HepG2 (cell line): ENCODE data around the gene RMRP. TPM values are rescaled to one million over a fixed set of nuclear protein-coding genes. Genes with fewer than 3 reads are reported as not detected.
A peak's percentile ranks its signal among the peaks of the same experiment; 100 is the strongest.

Experiments
- ARNTL ChIP-seq: sonication (generic); formaldehyde crosslinking; IDR thresholded peaks from 2 replicates; pipeline ENCODE4 v1.4.0; 2020; ENCODE audit warnings: mild to moderate bottlenecking, missing genetic modification reagents
- BCLAF1 ChIP-seq: fragments of 450-650 bp; IDR thresholded peaks from 2 replicates; pipeline ENCODE4 v1.6.1; 2017; ENCODE audit warnings: mild to moderate bottlenecking
- CBFB ChIP-seq: sonication (generic); formaldehyde crosslinking; IDR thresholded peaks from 2 replicates; pipeline ENCODE4 v1.4.0; 2020; ENCODE audit warnings: missing genetic modification reagents
- GPBP1L1 ChIP-seq: sonication (generic); formaldehyde crosslinking; IDR thresholded peaks from 2 replicates; pipeline ENCODE4 v1.5.0; 2020; ENCODE audit warnings: mild to moderate bottlenecking, missing genetic modification reagents
- HMGXB4 ChIP-seq, 2 experiments: sonication (generic) in 1 of 2; formaldehyde crosslinking in 1 of 2; IDR thresholded peaks; 2 replicates each; pipeline versions ENCODE4 v1.4.0 to v1.6.1; 2018 to 2020; ENCODE audit warnings: missing genetic modification reagents in 2 of 2, borderline replicate concordance in 1 of 2, low read depth in 1 of 2, mild to moderate bottlenecking in 1 of 2, missing biosample characterization in 1 of 2
- MAFK ChIP-seq, 2 experiments: IDR thresholded peaks in 1 of 2; conservative IDR thresholded peaks in 1 of 2; 2 replicates each; pipeline ENCODE4 v1.6.1; 2011; ENCODE audit warnings: improper control_type of control experiment in 2 of 2, low read length in 2 of 2
- PBX2 ChIP-seq: IDR thresholded peaks from 2 replicates; pipeline ENCODE4 v1.6.1; 2016; ENCODE audit warnings: control low read depth
- SAFB2 ChIP-seq: sonication (generic); formaldehyde crosslinking; IDR thresholded peaks from 2 replicates; pipeline ENCODE4 v1.5.1; 2020; ENCODE audit warnings: missing genetic modification reagents, low read depth, mild to moderate bottlenecking, borderline replicate concordance
- SMC3 ChIP-seq: IDR thresholded peaks from 2 replicates; pipeline ENCODE4 v1.6.1; 2011; ENCODE audit warnings: low read length, improper control_type of control experiment
- SOX6 ChIP-seq, 2 experiments: fragments of 450-650 bp in 1 of 2; sonication (generic) in 1 of 2; formaldehyde crosslinking in 1 of 2; IDR thresholded peaks; 2 replicates each; pipeline versions ENCODE4 v1.4.0 to v1.6.1; 2017 to 2020; ENCODE audit warnings: antibody characterized with exemption in 1 of 2, mild to moderate bottlenecking in 1 of 2, missing genetic modification reagents in 1 of 2
- SP4 ChIP-seq: sonication (generic); formaldehyde crosslinking; IDR thresholded peaks from 2 replicates; pipeline ENCODE4 v1.8.1; 2023; ENCODE audit warnings: mild to moderate bottlenecking, missing genetic modification reagents
- TEAD2 ChIP-seq: sonication (generic); formaldehyde crosslinking; IDR thresholded peaks from 2 replicates; pipeline ENCODE4 v1.9.0; 2021; ENCODE audit warnings: missing genetic modification reagents
- ZFP62 ChIP-seq: sonication (generic); formaldehyde crosslinking; IDR thresholded peaks from 2 replicates; pipeline ENCODE4 v1.4.0; 2020; ENCODE audit warnings: missing genetic modification reagents
- ZFX ChIP-seq: sonication (generic); formaldehyde crosslinking; IDR thresholded peaks from 2 replicates; pipeline ENCODE4 v1.4.0; 2020; ENCODE audit warnings: mild to moderate bottlenecking, low read depth, missing genetic modification reagents, moderate library complexity
- ZNF10 ChIP-seq: sonication (generic); formaldehyde crosslinking; IDR thresholded peaks from 2 replicates; pipeline ENCODE4 v1.4.0; 2020; ENCODE audit warnings: mild to moderate bottlenecking, low read depth, missing genetic modification reagents, borderline replicate concordance
- ZNF441 ChIP-seq: sonication (generic); formaldehyde crosslinking; IDR thresholded peaks from 2 replicates; pipeline ENCODE4 v1.7.0; 2021; ENCODE audit warnings: missing genetic modification reagents, borderline replicate concordance
- ZNF530 ChIP-seq: sonication (generic); formaldehyde crosslinking; IDR thresholded peaks from 2 replicates; pipeline ENCODE4 v1.5.0; 2020; ENCODE audit warnings: low read depth, mild to moderate bottlenecking, missing genetic modification reagents
- ZNF674 ChIP-seq: sonication (generic); formaldehyde crosslinking; IDR thresholded peaks from 2 replicates; pipeline ENCODE4 v1.5.0; 2020; ENCODE audit warnings: low read depth, mild to moderate bottlenecking, missing genetic modification reagents
- ZNF704 ChIP-seq: sonication (generic); formaldehyde crosslinking; IDR thresholded peaks from 2 replicates; pipeline ENCODE4 v1.8.1; 2023; ENCODE audit warnings: mild to moderate bottlenecking, inconsistent platforms, moderate library complexity, missing genetic modification reagents, borderline replicate concordance
- polyA plus RNA-seq, 8 experiments: library from polyadenylated mRNA; depleted of rRNA in 3 of 8; stranded (reverse) in 7 of 8; unstranded in 1 of 8; fragments of >200 nt; fragmentation: Illumina TruSeq in 4 of 8; extraction: Trizol in 4 of 8; gene quantifications; 2 replicates each; pipeline versions ENCODE4 v1.2.1 to v1.2.3, GENCODE V29; 2011 to 2016; ENCODE audit warnings: low read depth in 4 of 8, missing spikeins in 1 of 8, mixed read lengths in 1 of 8; ENCODE audit not compliant: insufficient read depth in 1 of 8
- total RNA-seq, 5 experiments: library from RNA; depleted of rRNA; stranded (reverse); fragments of >200 nt; fragmentation: Illumina TruSeq; extraction: Trizol; gene quantifications; 2 replicates each; pipeline ENCODE4 v1.2.3, GENCODE V29; 2016; ENCODE audit warnings: low read depth in 1 of 5

RMRP gene
- total and polyA plus RNA-seq, 2 of the 13 experiments (the other 11 are each of a cell fraction or from before 2014, with no cell fraction given) = 51.4 to 4,025 TPM

- no peak for TF ChIP-seq PBX2 (CRISPR knock-in tag)
- TF ChIP-seq SOX6 (IDR thresholded peaks at IDR 0.05) = no peak
- TF ChIP-seq SOX6 (CRISPR knock-in tag; IDR thresholded peaks at IDR 0.05) = peak; percentile 83
- TF ChIP-seq ZFX (CRISPR knock-in tag) = peak; percentile 72
- TF ChIP-seq ZNF441 = peak; percentile 63; the same call in 1 of the 2 replicates
- TF ChIP-seq GPBP1L1 (CRISPR knock-in tag) = no peak
- peak; percentile 98 for TF ChIP-seq ARNTL (CRISPR knock-in tag)
- peak; percentile 85 to 99 for TF ChIP-seq HMGXB4 (CRISPR knock-in tag; IDR thresholded peaks at IDR 0.05; ENCODE audit: borderline replicate concordance in 1 of 2, low read depth in 1 of 2)
- no peak for TF ChIP-seq ZNF530 (CRISPR knock-in tag)
- TF ChIP-seq CBFB (CRISPR knock-in tag) = peak; percentile 78
- peak; percentile 94; the same call in 1 of the 2 replicates for TF ChIP-seq ZNF674 (CRISPR knock-in tag)
- 0 out of 2 replicates have a peak, but pooled peaks have one; percentile 75 for TF ChIP-seq SP4
- TF ChIP-seq ZFP62 (CRISPR knock-in tag) = peak; percentile 83; the same call in 1 of the 2 replicates
- TF ChIP-seq TEAD2 (CRISPR knock-in tag) = peak; percentile 93
- TF ChIP-seq SAFB2 = peak; percentile 49; the same call in 1 of the 2 replicates
- TF ChIP-seq MAFK (conservative IDR thresholded peaks at IDR 0.05 in 1 of 2, IDR thresholded peaks at IDR 0.05 in 1 of 2; ENCODE audit: low read length in 2 of 2) = no peak
- no peak for TF ChIP-seq BCLAF1
- TF ChIP-seq SMC3 = no peak
- no peak for TF ChIP-seq ZNF10 (CRISPR knock-in tag)
- peak; percentile 79 for TF ChIP-seq ZNF704
Measured at GRCh38 chr9:35657546-35658136, at the start of gene RMRP (continued).
